HepG2 (cell line): ENCODE results near the gene TREH. TPM values are rescaled to one million over a fixed set of nuclear protein-coding genes. Genes with fewer than 3 reads are reported as not detected.
A peak's percentile ranks its signal among the peaks of the same experiment; 100 is the strongest.

Experiments used
- AFF4 ChIP-seq: sonication (generic); formaldehyde crosslinking; IDR thresholded peaks from 2 replicates; pipeline ENCODE4 v1.4.0; 2020; ENCODE audit warnings: missing genetic modification reagents
- ATF1 ChIP-seq: IDR thresholded peaks from 2 replicates; pipeline ENCODE4 v1.6.1; 2016; ENCODE audit warnings: mild to moderate bottlenecking, control low read depth
- DZIP1 ChIP-seq: sonication (generic); formaldehyde crosslinking; IDR thresholded peaks from 2 replicates; pipeline ENCODE4 v1.5.0; 2020; ENCODE audit warnings: mild to moderate bottlenecking, missing genetic modification reagents
- ETV5 ChIP-seq: IDR thresholded peaks from 2 replicates; pipeline ENCODE4 v1.6.1; 2018; ENCODE audit warnings: missing biosample characterization, missing genetic modification reagents, inconsistent platforms, borderline replicate concordance
- HDAC1 ChIP-seq: sonication (generic); formaldehyde crosslinking; IDR thresholded peaks from 2 replicates; pipeline ENCODE4 v1.5.1; 2020; ENCODE audit warnings: mild to moderate bottlenecking, missing genetic modification reagents
- KDM1A ChIP-seq: IDR thresholded peaks from 2 replicates; pipeline ENCODE4 v1.6.1; 2016; ENCODE audit warnings: missing compliant biosample characterization
- PAX8 ChIP-seq: sonication (generic); formaldehyde crosslinking; IDR thresholded peaks from 2 replicates; pipeline ENCODE4 v1.8.0; 2022; ENCODE audit warnings: mild to moderate bottlenecking, missing genetic modification reagents, borderline replicate concordance
- SALL2 ChIP-seq: sonication (generic); formaldehyde crosslinking; IDR thresholded peaks from 2 replicates; pipeline ENCODE4 v1.8.1; 2023; ENCODE audit warnings: mild to moderate bottlenecking, missing genetic modification reagents, inconsistent platforms
- SP140L ChIP-seq: sonication (generic); formaldehyde crosslinking; IDR thresholded peaks from 2 replicates; pipeline ENCODE4 v1.4.0; 2020; ENCODE audit warnings: missing genetic modification reagents, borderline replicate concordance
- SRY ChIP-seq: sonication (generic); formaldehyde crosslinking; IDR thresholded peaks from 2 replicates; pipeline ENCODE4 v1.8.0; 2022; ENCODE audit warnings: mild to moderate bottlenecking, missing genetic modification reagents
- STAG1 ChIP-seq: sonication (generic); formaldehyde crosslinking; IDR thresholded peaks from 2 replicates; pipeline ENCODE4 v1.4.0; 2020; ENCODE audit warnings: missing genetic modification reagents
- TEF ChIP-seq: sonication (generic); formaldehyde crosslinking; IDR thresholded peaks from 2 replicates; pipeline ENCODE4 v1.5.0; 2020; ENCODE audit warnings: missing genetic modification reagents
- TOPORS ChIP-seq: sonication (generic); formaldehyde crosslinking; IDR thresholded peaks from 2 replicates; pipeline ENCODE4 v1.8.0; 2023; ENCODE audit warnings: mild to moderate bottlenecking, missing genetic modification reagents
- ZBTB10 ChIP-seq: sonication (generic); formaldehyde crosslinking; IDR thresholded peaks from 2 replicates; pipeline ENCODE4 v1.4.0; 2020; ENCODE audit warnings: missing genetic modification reagents, borderline replicate concordance
- ZFP36L1 ChIP-seq: sonication (generic); formaldehyde crosslinking; IDR thresholded peaks from 2 replicates; pipeline ENCODE4 v1.8.0; 2022; ENCODE audit warnings: mild to moderate bottlenecking, missing genetic modification reagents, moderate library complexity
- ZFP82 ChIP-seq: sonication (generic); formaldehyde crosslinking; IDR thresholded peaks from 2 replicates; pipeline ENCODE4 v1.5.1; 2020; ENCODE audit warnings: mild to moderate bottlenecking, missing genetic modification reagents, borderline replicate concordance
- ZNF337 ChIP-seq: sonication (generic); formaldehyde crosslinking; IDR thresholded peaks from 2 replicates; pipeline ENCODE4 v1.5.1; 2020; ENCODE audit warnings: missing genetic modification reagents, low read depth, mild to moderate bottlenecking, borderline replicate concordance
- ZNF552 ChIP-seq: sonication (generic); formaldehyde crosslinking; IDR thresholded peaks from 2 replicates; pipeline ENCODE4 v1.9.0; 2022; ENCODE audit warnings: missing genetic modification reagents, mild to moderate bottlenecking, borderline replicate concordance
- ZNF572 ChIP-seq: sonication (generic); formaldehyde crosslinking; IDR thresholded peaks from 2 replicates; pipeline ENCODE4 v1.5.1; 2020; ENCODE audit warnings: mild to moderate bottlenecking, missing genetic modification reagents
- ZNF660 ChIP-seq: sonication (generic); formaldehyde crosslinking; IDR thresholded peaks from 2 replicates; pipeline ENCODE4 v1.5.1; 2020; ENCODE audit warnings: mild to moderate bottlenecking, low read depth, missing genetic modification reagents, borderline replicate concordance
- polyA plus RNA-seq, 8 experiments: library from polyadenylated mRNA; depleted of rRNA in 3 of 8; stranded (reverse) in 7 of 8; unstranded in 1 of 8; fragments of >200 nt; fragmentation: Illumina TruSeq in 4 of 8; extraction: Trizol in 4 of 8; gene quantifications; 2 replicates each; pipeline versions ENCODE4 v1.2.1 to v1.2.3, GENCODE V29; 2011 to 2016; ENCODE audit warnings: low read depth in 4 of 8, missing spikeins in 1 of 8, mixed read lengths in 1 of 8; ENCODE audit not compliant: insufficient read depth in 1 of 8
- total RNA-seq, 5 experiments: library from RNA; depleted of rRNA; stranded (reverse); fragments of >200 nt; fragmentation: Illumina TruSeq; extraction: Trizol; gene quantifications; 2 replicates each; pipeline ENCODE4 v1.2.3, GENCODE V29; 2016; ENCODE audit warnings: low read depth in 1 of 5

The TREH gene
- total and polyA plus RNA-seq, 2 of the 13 experiments (the other 11 are each of a cell fraction or from before 2014, with no cell fraction given), result 0.53 to 0.86 TPM

- TF ChIP-seq ZBTB10 (CRISPR knock-in tag) (no peak), ZNF660 (CRISPR knock-in tag) (no peak), ZFP82 (no peak), AFF4 (CRISPR knock-in tag) (no peak), KDM1A (CRISPR knock-in tag) (no peak), ZNF572 (CRISPR knock-in tag) (peak; percentile 46; the same call in 1 of the 2 replicates), SRY (0 out of 2 replicates have a peak, but pooled peaks have one; percentile 60), HDAC1 (CRISPR knock-in tag) (peak; percentile 30), ZFP36L1 (CRISPR knock-in tag) (peak; percentile 76; the same call in 1 of the 2 replicates), ETV5 (CRISPR knock-in tag) (peak; percentile 47; the same call in 1 of the 2 replicates), TEF (CRISPR knock-in tag) (no peak), ATF1 (no peak), PAX8 (CRISPR knock-in tag) (no peak), TOPORS (CRISPR knock-in tag) (peak; percentile 77; the same call in 1 of the 2 replicates), ZNF337 (no peak), STAG1 (peak; percentile 93), ZNF552 (CRISPR knock-in tag) (no peak), SALL2 (CRISPR knock-in tag) (peak; percentile 83; the same call in 1 of the 2 replicates), SP140L (no peak), DZIP1 (no peak)
Measured at GRCh38 chr11:118689852-118690552, 10.6 kb upstream of the TREH start (continued).
